ENCODE measurements around the gene SLC25A17.

DNA sequence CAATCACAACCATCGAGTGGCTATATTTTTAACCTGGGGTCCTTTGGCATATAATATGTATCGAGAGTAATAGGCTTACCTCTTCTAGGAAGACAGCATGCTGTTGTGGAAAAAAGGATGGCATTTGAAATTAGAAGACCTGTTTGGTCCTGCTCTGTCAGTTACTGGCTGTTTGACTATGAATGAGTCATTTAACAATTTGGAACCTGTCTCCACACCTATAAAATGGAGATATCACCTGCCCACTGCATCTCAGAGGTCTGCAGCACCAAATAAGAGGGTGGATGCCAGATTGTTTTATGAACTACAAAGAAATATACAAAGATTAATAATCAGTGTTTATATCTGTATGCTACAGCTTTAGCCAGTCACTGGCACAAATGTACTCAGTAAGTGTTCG lies 60.8 kb downstream of the SLC25A17 start:
- TF ChIP-seq, protein P1, sequence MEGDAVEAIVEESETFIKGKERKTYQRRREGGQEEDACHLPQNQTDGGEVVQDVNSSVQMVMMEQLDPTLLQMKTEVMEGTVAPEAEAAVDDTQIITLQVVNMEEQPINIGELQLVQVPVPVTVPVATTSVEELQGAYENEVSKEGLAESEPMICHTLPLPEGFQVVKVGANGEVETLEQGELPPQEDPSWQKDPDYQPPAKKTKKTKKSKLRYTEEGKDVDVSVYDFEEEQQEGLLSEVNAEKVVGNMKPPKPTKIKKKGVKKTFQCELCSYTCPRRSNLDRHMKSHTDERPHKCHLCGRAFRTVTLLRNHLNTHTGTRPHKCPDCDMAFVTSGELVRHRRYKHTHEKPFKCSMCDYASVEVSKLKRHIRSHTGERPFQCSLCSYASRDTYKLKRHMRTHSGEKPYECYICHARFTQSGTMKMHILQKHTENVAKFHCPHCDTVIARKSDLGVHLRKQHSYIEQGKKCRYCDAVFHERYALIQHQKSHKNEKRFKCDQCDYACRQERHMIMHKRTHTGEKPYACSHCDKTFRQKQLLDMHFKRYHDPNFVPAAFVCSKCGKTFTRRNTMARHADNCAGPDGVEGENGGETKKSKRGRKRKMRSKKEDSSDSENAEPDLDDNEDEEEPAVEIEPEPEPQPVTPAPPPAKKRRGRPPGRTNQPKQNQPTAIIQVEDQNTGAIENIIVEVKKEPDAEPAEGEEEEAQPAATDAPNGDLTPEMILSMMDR (conservative IDR thresholded peaks at IDR 0.05; ENCODE audit: low read depth, low read length): no peak
- TF ChIP-seq EZH2 (IDR thresholded peaks at IDR 0.05; ENCODE audit: borderline replicate concordance, low read depth, low read length, poor library complexity, severe bottlenecking): no peak
